GM12872 (cell line): Measurements from ENCODE around the gene KPNA6.

Experiments used
- CTCF ChIP-seq: IDR thresholded peaks from 3 replicates; pipeline ENCODE4 v1.5.1; 2011; ENCODE audit warnings: low read depth, mild to moderate bottlenecking, low read length, moderate library complexity; ENCODE audit not compliant: insufficient read depth

KPNA6 gene

GRCh38 chr1:32199717-32200072, 91.8 kb downstream of the KPNA6 start:
- no peak for TF ChIP-seq CTCF

- TF ChIP-seq CTCF = no peak
Measured at GRCh38 chr1:32200226-32201010, 92.6 kb downstream of the KPNA6 start, which contains the start of gene CCDC28B. CCDC28B (plus strand) TSS chr1:32200595; CDS start chr1:32201936, 1,341 bp downstream.

- peak; percentile 23; the same call in 1 of the 3 replicates for TF ChIP-seq CTCF
Measured at GRCh38 chr1:32201011-32201855, 93.4 kb downstream of the KPNA6 start.

GRCh38 chr1:32204943-32205361, 97.1 kb downstream of the KPNA6 start:
- TF ChIP-seq CTCF = no peak

GRCh38 chr1:32205401-32206370, 97.8 kb downstream of the KPNA6 start, which contains the start of gene IQCC:
IQCC (plus strand) TSS chr1:32205671; CDS start chr1:32205682, 11 bp downstream.
- TF ChIP-seq CTCF = no peak

- no peak for TF ChIP-seq CTCF
Measured at GRCh38 chr1:32208469-32208868, 100.6 kb downstream of the KPNA6 start.

GRCh38 chr1:32208891-32209328, 101.1 kb downstream of the KPNA6 start, which contains the start of gene DCDC2B:
DCDC2B (plus strand) TSS chr1:32209089; CDS start chr1:32209094, 5 bp downstream.
- TF ChIP-seq CTCF = no peak
